ENCODE results near the gene PAK5.

The PAK5 gene

DNA sequence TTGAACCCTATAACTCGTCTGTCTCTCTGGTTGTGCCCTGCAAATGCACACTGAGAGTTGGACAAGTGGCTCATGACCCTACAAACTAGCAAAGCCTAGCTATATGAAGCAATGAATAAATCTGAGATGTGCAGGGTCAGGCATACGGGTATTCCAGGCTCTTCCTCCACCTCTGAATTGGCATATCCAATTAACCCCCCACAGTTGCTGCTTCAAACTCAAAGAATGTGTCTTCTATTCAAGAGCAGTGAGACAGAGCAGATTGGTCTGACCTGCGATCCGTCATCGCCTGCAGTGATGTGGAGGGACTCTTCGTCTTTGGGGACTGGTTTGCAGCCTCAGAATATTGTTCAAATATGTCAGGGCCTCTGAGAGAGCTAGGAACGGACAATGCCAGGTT lies 264.7 kb downstream of the PAK5 start:
- no peak for DNase-seq

- DNase-seq = no peak
These were observed 265.3 kb downstream of the PAK5 start for GRCh38 chr20:9573335-9574151.

- no peak for DNase-seq
These were observed 266.2 kb downstream of the PAK5 start for GRCh38 chr20:9572670-9573069.

DNA sequence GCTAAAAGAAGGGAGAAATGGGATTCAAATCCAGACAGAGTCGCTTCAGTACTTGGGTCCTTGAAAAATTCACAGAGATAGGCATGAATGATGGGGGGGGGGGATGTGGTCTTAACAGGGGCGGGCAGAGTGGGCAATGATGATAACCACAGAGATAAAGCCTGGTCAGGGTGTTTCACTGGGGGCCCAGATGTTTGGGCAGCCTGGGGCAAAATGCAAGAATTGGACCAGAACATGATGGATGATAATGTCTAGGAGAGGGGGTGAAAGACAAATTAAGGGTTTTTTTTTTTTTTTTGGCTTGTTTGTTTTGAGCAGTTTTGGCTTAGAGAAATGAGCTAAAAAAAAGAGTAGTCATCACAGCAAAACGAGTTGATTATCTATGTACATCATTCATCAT lies 267.1 kb downstream of the PAK5 start:
- no peak for DNase-seq

DNA sequence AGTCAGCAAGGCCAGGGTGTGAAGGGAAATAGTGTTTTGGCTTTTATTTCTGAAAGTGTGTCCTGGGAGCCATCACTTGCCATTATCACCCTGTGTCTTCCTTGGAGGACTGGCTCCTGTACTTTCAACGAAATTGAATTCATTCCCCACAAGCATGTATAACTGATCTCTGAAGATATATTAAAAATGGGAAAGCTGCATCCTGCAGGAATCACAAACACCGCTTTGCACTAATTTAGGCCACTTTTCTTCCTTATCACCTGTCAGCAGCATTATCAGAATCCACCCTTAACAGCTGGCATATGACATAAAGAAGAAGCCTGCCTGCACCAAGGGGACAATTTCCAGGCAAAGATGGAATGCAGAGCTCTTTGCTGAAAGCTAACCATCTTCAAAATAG lies 268.3 kb downstream of the PAK5 start:
- no peak for DNase-seq

DNA sequence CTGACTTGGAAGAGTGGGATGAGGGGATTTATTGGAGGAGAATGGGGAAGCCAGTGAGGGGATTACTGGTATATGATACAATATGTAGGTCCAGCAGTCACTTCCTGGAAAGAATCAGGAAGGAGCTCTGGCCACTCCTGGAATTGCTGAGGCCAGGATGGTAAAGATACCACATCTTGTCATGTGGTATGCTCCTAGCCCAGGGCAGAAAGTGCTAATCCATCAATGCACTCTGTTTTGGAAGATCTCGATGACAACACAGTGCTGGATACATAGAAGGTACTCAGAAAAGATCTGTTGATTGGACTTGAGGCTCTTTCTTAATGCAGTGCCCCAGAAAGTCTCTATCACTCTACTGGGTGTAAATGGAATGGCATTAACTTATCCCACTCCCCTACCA lies 271.9 kb downstream of the PAK5 start:
- no peak for DNase-seq

- DNase-seq = no peak
These were observed 272.8 kb downstream of the PAK5 start for GRCh38 chr20:9565910-9566550.

- DNase-seq = no peak
These were observed 281.5 kb downstream of the PAK5 start for GRCh38 chr20:9557411-9557810.

DNA sequence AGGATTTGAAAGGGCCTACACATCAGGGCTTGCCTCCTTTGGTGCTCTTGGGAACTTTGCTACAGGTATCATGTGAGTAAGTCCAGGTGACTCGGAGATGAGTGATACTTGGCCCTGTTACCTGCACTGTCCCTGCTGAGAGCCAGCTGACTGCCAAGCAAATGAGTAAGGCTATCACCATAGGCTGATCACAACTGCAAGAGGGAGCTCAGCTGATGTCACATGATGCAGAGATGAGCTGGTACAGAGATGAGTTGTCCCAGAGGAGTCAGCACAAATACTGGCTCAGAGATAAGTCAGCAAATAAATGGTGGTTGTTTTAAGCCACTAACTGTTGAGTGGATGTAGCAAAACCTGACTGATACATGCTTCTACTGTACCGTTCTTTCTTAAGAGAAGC lies 283.1 kb downstream of the PAK5 start:
- no peak for DNase-seq

DNA sequence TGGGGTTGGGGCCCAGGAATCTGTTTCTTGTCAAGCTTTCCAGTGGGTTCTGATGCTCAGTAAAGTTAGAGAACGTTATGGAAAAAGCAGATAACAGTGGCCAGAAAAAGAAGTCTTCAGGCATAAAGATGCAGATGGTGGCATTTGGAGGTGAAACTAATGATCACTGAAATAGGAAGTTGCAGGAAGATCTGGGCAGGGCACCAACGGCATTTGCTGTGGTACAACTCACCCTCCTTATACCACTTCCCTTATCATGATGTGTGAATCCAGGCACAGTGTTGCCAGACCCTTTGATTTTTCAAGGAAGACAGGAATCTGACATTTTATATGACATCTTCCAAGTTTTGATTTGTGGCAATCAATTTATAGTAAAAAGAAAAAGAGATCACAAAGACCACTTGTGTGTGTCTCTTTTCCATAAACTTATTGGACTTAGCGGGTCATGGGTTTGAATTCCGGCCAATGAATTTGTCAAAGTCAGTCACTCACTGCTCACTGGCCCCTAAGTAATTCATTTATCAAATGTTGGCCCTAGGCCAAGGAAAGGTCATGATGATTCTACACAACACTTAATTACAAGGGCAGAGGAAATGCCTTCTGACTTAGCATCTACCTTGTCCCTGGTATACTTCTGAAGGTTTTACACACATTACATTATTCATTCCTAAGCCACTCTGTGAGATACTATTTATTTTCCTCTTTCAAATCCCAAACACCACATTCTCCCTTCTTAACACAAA lies 286.9 kb downstream of the PAK5 start:
- no peak for DNase-seq

DNA sequence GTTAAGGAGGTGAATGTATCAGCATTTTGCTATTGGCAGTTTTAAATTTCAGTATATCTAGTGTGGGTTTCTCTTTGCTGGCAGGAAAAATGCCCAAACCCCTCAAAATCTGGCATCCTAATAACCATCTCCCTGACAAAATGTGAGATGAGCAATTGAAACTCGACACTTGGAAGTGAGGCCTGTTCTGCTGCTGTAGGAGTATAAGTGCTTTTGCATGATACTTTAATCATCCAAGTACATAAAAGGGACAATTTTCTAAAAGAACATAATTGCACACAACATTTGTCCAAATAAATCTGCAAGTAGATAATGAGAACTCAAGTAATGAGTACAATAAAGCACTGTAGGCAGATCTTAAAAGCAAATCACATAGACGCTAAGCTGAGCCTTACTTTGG lies 288.0 kb downstream of the PAK5 start:
- DNase-seq = no peak

- no peak for DNase-seq
These were observed 288.6 kb downstream of the PAK5 start for GRCh38 chr20:9550283-9550682.

DNA sequence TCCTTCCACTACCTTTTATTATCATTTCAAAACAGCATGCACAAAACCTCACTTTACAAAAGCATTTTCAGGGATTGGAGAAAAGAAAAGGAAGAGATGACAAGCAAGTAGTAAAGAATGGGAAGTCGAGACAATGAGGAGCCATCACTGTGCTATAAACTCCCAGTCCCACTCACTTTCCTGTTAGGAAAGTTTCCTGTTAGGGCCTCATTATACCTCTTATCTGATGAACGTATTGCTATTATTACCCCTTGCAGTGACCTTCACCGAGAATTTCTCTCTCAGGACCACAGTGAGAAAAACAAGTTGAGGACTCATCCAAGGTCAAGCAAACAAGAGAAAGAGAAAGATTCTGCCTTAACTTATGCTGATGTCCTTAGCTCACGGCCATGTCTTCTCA lies 295.7 kb downstream of the PAK5 start:
- DNase-seq = no peak

GRCh38 chr20:9535449-9535848 lies 303.4 kb downstream of the PAK5 start:
- no peak for DNase-seq

- no peak for DNase-seq
These were observed 304.9 kb downstream of the PAK5 start for GRCh38 chr20:9534025-9534424.

GRCh38 chr20:9532069-9532838 lies 306.6 kb downstream of the PAK5 start:
- no peak for DNase-seq

DNA sequence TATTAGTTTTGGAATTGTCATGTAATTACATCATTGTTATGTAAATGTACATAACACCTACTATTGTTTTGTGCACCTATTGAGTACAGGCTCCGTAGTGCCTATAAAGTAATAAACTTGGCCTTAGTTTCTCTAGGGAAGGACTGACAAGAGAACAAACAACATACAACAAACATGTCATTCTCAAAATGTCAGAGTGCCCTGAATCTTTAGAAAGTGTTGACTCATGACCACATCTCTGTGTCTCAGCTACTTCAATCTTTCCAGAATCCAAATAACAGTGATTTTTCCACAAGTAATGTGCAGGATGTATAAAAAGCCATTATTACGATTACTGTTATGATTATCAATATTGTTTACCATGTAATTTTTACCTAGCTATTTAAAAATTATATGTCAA lies 307.3 kb downstream of the PAK5 start:
- no peak for DNase-seq

- DNase-seq = no peak
These were observed 315.2 kb downstream of the PAK5 start for GRCh38 chr20:9523636-9524035.

DNA sequence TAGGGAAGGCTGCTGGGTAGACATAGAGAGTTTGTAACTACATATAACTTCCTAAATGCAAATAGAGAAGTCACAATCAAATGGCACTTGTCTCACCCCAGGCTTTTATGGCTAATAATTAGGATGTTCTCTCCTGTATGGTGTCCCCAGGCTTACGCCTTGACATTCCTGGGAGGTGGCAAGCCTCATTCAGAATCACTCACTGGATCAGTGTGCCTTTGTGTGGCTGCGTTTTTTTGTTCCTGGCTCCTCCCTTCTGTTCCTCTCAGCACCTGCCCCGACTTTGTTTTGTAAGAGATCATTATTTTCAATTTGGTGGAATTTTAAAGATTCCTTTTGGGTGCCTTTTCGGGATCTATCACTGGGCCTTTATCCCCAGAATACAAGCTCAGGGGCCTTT lies 318.8 kb downstream of the PAK5 start:
- no peak for DNase-seq

DNA sequence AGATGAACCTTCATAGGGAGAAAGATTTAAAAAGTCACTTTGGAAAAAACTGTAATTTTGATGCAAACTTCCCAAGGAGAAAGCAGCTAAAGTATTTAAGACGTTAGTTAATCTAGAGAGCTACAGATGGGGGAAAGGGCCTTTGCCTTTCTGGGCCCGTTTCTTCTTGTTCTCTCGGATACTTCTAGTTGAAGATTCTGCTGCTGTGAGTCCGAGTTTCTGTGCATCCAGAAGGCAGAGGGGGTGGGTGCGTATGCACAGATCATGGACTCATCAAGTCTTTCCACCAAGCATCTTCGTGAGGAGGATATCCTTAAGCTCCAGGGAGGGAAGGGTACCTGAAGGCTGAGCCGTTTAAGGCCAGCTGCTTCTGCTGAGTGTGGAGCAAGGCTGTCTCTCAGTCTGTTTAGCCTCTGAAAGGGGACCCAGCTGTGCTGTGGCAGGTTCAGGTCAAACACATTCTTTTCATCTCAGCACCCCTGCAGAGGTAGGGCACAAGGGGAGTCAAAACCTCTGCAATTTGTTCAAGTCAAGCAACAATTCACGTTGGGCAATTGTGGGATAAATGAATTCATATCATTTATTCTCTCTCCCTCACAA lies 320.2 kb downstream of the PAK5 start:
- DNase-seq = no peak

GRCh38 chr20:9517297-9518162 lies 321.3 kb downstream of the PAK5 start:
- no peak for DNase-seq
